Uterus (tissue), 2 donors: ENCODE data around the gene ALOXE3.

Experiments used
- POLR2A ChIP-seq, 2 donors: fragments of 450-650 bp; IDR thresholded peaks; one replicate each; pipeline ENCODE4 v1.6.1; 2016; ENCODE audit warnings: antibody characterized with exemption in 2 of 2, mild to moderate bottlenecking in 1 of 2, moderate library complexity in 1 of 2
- TF ChIP-seq, protein P1 (sequence below), 4 experiments: fragments of 200-600 bp in 2 of 4; fragments of 450-650 bp in 2 of 4; sonication (generic) in 2 of 4; IDR thresholded peaks; one replicate each; pipeline ENCODE4 v1.5.1; 2016 to 2019; ENCODE audit warnings: antibody characterized with exemption in 4 of 4, mild to moderate bottlenecking in 2 of 4, moderate library complexity in 1 of 4

DNA sequence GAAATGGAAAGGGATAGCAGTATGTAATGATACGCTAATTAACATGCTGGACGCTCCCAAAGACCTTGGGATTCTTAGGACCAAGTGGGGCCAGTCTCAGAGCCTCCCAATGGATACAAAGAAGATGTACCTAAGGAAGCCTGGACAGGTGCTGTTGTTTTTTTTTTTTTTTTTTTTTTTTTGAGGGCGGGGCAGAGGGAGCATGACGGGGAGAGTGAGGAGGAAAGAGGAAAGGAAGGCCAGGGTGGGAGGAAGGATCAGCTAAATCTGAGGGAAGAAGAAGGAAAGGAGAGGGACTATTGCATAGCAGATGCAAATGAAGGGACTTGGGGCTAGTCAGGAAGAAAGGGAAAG, 41.9 kb upstream of the ALOXE3 start:
- TF ChIP-seq, protein P1, sequence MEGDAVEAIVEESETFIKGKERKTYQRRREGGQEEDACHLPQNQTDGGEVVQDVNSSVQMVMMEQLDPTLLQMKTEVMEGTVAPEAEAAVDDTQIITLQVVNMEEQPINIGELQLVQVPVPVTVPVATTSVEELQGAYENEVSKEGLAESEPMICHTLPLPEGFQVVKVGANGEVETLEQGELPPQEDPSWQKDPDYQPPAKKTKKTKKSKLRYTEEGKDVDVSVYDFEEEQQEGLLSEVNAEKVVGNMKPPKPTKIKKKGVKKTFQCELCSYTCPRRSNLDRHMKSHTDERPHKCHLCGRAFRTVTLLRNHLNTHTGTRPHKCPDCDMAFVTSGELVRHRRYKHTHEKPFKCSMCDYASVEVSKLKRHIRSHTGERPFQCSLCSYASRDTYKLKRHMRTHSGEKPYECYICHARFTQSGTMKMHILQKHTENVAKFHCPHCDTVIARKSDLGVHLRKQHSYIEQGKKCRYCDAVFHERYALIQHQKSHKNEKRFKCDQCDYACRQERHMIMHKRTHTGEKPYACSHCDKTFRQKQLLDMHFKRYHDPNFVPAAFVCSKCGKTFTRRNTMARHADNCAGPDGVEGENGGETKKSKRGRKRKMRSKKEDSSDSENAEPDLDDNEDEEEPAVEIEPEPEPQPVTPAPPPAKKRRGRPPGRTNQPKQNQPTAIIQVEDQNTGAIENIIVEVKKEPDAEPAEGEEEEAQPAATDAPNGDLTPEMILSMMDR (IDR thresholded peaks at IDR 0.05) = no peak
- no peak for TF ChIP-seq POLR2A (IDR thresholded peaks at IDR 0.05)
